ENCODE results near the gene SLC35F3. TPM values are rescaled to one million over a fixed set of nuclear protein-coding genes. Genes with fewer than 3 reads are reported as not detected.

Gene SLC35F3
- total and polyA plus RNA-seq, 2 experiments from 2014 or later, result 0.80 to 1.3 TPM

DNA sequence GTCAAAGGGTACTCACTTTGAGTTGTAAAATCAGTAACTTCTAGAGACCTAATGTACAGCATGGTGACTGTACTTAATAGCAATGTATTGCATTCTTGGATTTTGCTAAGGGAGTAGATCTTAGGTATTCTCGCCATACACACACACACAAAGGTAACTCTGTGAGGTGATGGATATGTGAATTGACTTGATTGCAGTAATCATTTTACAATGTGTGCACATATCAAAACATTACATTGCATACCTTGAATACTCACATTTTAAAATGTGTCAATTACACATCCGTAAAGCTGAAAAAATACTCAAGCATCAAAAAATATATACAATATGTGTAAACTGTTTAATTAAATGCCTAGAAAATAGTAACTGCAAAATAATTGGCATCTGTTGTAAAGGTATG lies 86.0 kb downstream of the SLC35F3 start:
- Histone ChIP-seq H3K36me3 (replicated peaks; ENCODE audit: insufficient read depth, low read depth) (no peaks in the 10 kb centered on the region), H3K9me3 (ENCODE audit: low read depth) (no peaks in the 10 kb centered on the region), H3K27ac (no peak overlapping the region), H3K27me3 (peaks cover 8% of the 10 kb centered on the region), H3K4me3 (no peak overlapping the region), H3K9me2 (replicated peaks; ENCODE audit: insufficient read depth) (no peaks in the 10 kb centered on the region), H4K20me1 (ENCODE audit: insufficient read depth, poor library complexity, severe bottlenecking) (no peaks in the 10 kb centered on the region), H2AFZ (no peak overlapping the region), H3K79me2 (no peaks in the 10 kb centered on the region), H3K4me2 (no peak overlapping the region), H3K4me1 (ENCODE audit: insufficient read depth) (no peaks in the 10 kb centered on the region)
- TF ChIP-seq EZH2phosphoT487 (IDR thresholded peaks at IDR 0.05; ENCODE audit: low read depth, severe bottlenecking, unreplicated experiment), result no peak
- no peak for TF ChIP-seq EZH2 (IDR thresholded peaks at IDR 0.05; ENCODE audit: borderline replicate concordance)
- TF ChIP-seq, protein P1, sequence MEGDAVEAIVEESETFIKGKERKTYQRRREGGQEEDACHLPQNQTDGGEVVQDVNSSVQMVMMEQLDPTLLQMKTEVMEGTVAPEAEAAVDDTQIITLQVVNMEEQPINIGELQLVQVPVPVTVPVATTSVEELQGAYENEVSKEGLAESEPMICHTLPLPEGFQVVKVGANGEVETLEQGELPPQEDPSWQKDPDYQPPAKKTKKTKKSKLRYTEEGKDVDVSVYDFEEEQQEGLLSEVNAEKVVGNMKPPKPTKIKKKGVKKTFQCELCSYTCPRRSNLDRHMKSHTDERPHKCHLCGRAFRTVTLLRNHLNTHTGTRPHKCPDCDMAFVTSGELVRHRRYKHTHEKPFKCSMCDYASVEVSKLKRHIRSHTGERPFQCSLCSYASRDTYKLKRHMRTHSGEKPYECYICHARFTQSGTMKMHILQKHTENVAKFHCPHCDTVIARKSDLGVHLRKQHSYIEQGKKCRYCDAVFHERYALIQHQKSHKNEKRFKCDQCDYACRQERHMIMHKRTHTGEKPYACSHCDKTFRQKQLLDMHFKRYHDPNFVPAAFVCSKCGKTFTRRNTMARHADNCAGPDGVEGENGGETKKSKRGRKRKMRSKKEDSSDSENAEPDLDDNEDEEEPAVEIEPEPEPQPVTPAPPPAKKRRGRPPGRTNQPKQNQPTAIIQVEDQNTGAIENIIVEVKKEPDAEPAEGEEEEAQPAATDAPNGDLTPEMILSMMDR (IDR thresholded peaks at IDR 0.05; ENCODE audit: poor library complexity), result no peak
- 76% methylated on average over 2 of the region's 2 CpGs for WGBS (ENCODE audit: low lambda C conversion rate, missing lambda C conversion rate)
- no peak for DNase-seq (ENCODE audit: low spot score)

DNA sequence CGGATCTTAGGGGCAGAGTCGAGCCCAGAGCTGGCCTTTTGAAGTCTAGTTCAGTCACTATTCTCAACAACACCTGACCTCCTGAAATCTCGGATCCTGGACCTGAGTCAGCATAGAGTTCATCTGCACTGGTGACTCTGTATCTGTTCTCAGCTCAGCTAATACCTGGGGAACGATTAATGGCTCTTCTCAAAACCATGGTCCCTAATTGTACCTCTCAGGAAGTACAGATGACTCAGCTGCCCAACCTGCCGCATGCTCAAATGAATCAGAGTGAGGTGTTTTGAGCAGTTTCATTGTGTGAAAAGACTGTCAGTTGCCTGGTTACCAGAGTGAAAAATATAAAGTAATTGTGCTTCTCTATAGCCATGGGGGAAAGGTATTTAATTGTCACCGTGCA lies 89.2 kb downstream of the SLC35F3 start:
- no peak overlapping the region for H3K4me2 ChIP-seq
- no peaks in the 10 kb centered on the region for H3K4me1 ChIP-seq (ENCODE audit: insufficient read depth)
- no peaks in the 10 kb centered on the region for H3K36me3 ChIP-seq (replicated peaks; ENCODE audit: insufficient read depth, low read depth)
- DNase-seq (ENCODE audit: low spot score), result no peak
- H3K79me2 ChIP-seq, result no peaks in the 10 kb centered on the region
- no peak overlapping the region for H3K4me3 ChIP-seq
- H4K20me1 ChIP-seq (ENCODE audit: insufficient read depth, poor library complexity, severe bottlenecking), result no peaks in the 10 kb centered on the region
- 71% methylated on average over 6 of the region's 6 CpGs for WGBS (ENCODE audit: low lambda C conversion rate, missing lambda C conversion rate)
- no peaks in the 10 kb centered on the region for H3K9me2 ChIP-seq (replicated peaks; ENCODE audit: insufficient read depth)
- peaks cover 8% of the 10 kb centered on the region for H3K27me3 ChIP-seq
- H2AFZ ChIP-seq, result no peak overlapping the region
- H3K27ac ChIP-seq, result no peak overlapping the region
- H3K9me3 ChIP-seq (ENCODE audit: low read depth), result no peaks in the 10 kb centered on the region
- no peak for TF ChIP-seq EZH2 (IDR thresholded peaks at IDR 0.05; ENCODE audit: borderline replicate concordance)

DNA sequence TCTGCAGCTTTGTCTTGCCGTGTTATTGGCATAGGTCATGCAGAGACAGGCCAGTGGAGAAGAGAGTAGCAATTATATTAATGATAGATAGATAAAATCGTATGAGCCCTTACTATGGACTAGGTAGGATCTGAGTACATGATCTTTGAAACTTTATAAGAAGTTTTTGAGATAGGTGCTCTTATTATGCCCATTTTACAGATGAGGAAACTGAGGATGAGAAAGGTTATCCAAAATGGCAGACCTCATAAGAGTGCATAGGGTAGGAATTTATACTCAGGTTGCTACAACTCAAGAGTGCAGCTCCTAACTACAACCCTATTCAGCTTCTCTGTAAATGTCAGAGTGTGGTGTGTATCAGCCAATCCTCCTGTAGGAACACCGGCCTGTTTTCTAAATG lies 89.6 kb downstream of the SLC35F3 start:
- Histone ChIP-seq H3K4me3 (no peak overlapping the region), H3K27ac (no peak overlapping the region), H3K4me2 (no peak overlapping the region), H3K9me3 (ENCODE audit: low read depth) (no peaks in the 10 kb centered on the region), H3K4me1 (ENCODE audit: insufficient read depth) (no peaks in the 10 kb centered on the region), H3K27me3 (peaks cover 7% of the 10 kb centered on the region), H3K36me3 (replicated peaks; ENCODE audit: insufficient read depth, low read depth) (no peaks in the 10 kb centered on the region), H3K9me2 (replicated peaks; ENCODE audit: insufficient read depth) (no peaks in the 10 kb centered on the region), H2AFZ (no peak overlapping the region), H4K20me1 (ENCODE audit: insufficient read depth, poor library complexity, severe bottlenecking) (no peaks in the 10 kb centered on the region), H3K79me2 (no peaks in the 10 kb centered on the region)
- DNase-seq (ENCODE audit: low spot score), result no peak
- TF ChIP-seq, protein P1 (IDR thresholded peaks at IDR 0.05; ENCODE audit: poor library complexity), result no peak
- no peak for TF ChIP-seq EZH2phosphoT487 (IDR thresholded peaks at IDR 0.05; ENCODE audit: low read depth, severe bottlenecking, unreplicated experiment)
- no peak for TF ChIP-seq EZH2 (IDR thresholded peaks at IDR 0.05; ENCODE audit: borderline replicate concordance)
- 91% methylated on average over 3 of the region's 3 CpGs for WGBS (ENCODE audit: low lambda C conversion rate, missing lambda C conversion rate)

DNA sequence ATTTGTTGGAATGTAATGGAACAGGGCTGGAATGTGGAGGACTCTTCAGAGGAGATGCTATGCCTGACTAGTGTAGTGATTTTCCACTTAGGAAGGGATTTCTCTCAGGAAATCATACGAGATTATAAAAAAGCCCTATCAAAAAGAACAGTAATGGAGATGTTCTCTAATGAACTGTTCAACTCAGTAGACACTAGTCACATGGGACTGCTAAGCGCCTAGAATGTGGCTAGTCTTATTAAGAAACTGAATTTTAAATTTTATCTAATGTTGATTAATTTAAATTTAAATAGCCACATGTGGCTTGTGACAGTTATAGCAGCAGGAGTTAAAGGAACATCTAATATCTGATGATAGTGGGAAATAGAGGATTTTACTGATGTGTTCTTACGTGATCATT lies 94.0 kb downstream of the SLC35F3 start:
- no peaks in the 10 kb centered on the region for H3K36me3 ChIP-seq (replicated peaks; ENCODE audit: insufficient read depth, low read depth)
- no peaks in the 10 kb centered on the region for H3K79me2 ChIP-seq
- TF ChIP-seq EZH2phosphoT487 (IDR thresholded peaks at IDR 0.05; ENCODE audit: low read depth, severe bottlenecking, unreplicated experiment), result no peak
- no peak for TF ChIP-seq EZH2 (IDR thresholded peaks at IDR 0.05; ENCODE audit: borderline replicate concordance)
- TF ChIP-seq, protein P1 (IDR thresholded peaks at IDR 0.05; ENCODE audit: poor library complexity), result no peak
- H3K27ac ChIP-seq, result no peak overlapping the region
- H3K9me2 ChIP-seq (replicated peaks; ENCODE audit: insufficient read depth), result no peaks in the 10 kb centered on the region
- no peak overlapping the region for H3K4me3 ChIP-seq
- no peak for DNase-seq (ENCODE audit: low spot score)
- H4K20me1 ChIP-seq (ENCODE audit: insufficient read depth, poor library complexity, severe bottlenecking), result no peaks in the 10 kb centered on the region
- 91% methylated on average over 3 of the region's 3 CpGs for WGBS (ENCODE audit: low lambda C conversion rate, missing lambda C conversion rate)
- H3K4me1 ChIP-seq (ENCODE audit: insufficient read depth), result no peaks in the 10 kb centered on the region
- H3K4me2 ChIP-seq, result no peak overlapping the region
- H3K9me3 ChIP-seq (ENCODE audit: low read depth), result no peaks in the 10 kb centered on the region
- H2AFZ ChIP-seq, result no peak overlapping the region
- peaks cover 7% of the 10 kb centered on the region for H3K27me3 ChIP-seq
